Gastroesophageal sphincter (tissue), 4 donors: ENCODE results near the gene P2RY4. TPM values are rescaled to one million over a fixed set of nuclear protein-coding genes. Genes with fewer than 3 reads are reported as not detected.

ENCODE experiments used
- ATAC-seq: fragments of 150-250 bp; one replicate; pipeline ENCODE4 v1.9.1; 2016; ENCODE audit warnings: mild to moderate bottlenecking, moderate library complexity
- H3K27ac ChIP-seq, 4 donors: fragments of 200-600 bp; sonication (generic) in 3 of 4; 1 replicate in 3 of 4; 2 replicates in 1 of 4; pipeline ENCODE4 v1.5.1; 2016 to 2019
- H3K27me3 ChIP-seq: fragments of 200-600 bp; sonication (generic); one replicate; pipeline ENCODE4 v1.5.1; 2019
- H3K36me3 ChIP-seq, 2 donors: fragments of 200-600 bp; sonication (generic); one replicate each; pipeline ENCODE4 v1.5.1; 2019; ENCODE audit warnings: control low read depth in 1 of 2
- H3K4me1 ChIP-seq, 3 donors: fragments of 200-600 bp; sonication (generic); 1 replicate in 2 of 3; 2 replicates in 1 of 3; pipeline ENCODE4 v1.5.1; 2016 to 2019; ENCODE audit warnings: control low read depth in 2 of 3
- H3K4me3 ChIP-seq, 2 donors: fragments of 200-600 bp; sonication (generic); one replicate each; pipeline ENCODE4 v1.5.1; 2019; ENCODE audit warnings: mild to moderate bottlenecking in 1 of 2, moderate library complexity in 1 of 2
- H3K9me3 ChIP-seq, 3 donors: fragments of 200-600 bp; sonication (generic); one replicate each; pipeline ENCODE4 v1.5.1; 2017 to 2019; ENCODE audit warnings: control low read depth in 2 of 3
- CTCF ChIP-seq, 4 experiments: fragments of 200-600 bp in 2 of 4; fragments of 450-650 bp in 2 of 4; sonication (generic) in 1 of 4; IDR thresholded peaks; one replicate each; pipeline ENCODE4 v1.5.1; 2017 to 2019; ENCODE audit warnings: antibody characterized with exemption in 4 of 4, mild to moderate bottlenecking in 2 of 4, moderate library complexity in 2 of 4
- EP300 ChIP-seq: sonication (generic); formaldehyde crosslinking; IDR thresholded peaks from one replicate; pipeline ENCODE4 v1.6.1; 2017; ENCODE audit warnings: antibody characterized with exemption, mild to moderate bottlenecking
- POLR2A ChIP-seq, 2 donors: fragments of 450-650 bp; IDR thresholded peaks; one replicate each; pipeline ENCODE4 v1.6.1; 2017; ENCODE audit warnings: antibody characterized with exemption in 2 of 2, mild to moderate bottlenecking in 2 of 2, moderate library complexity in 1 of 2
- POLR2AphosphoS5 ChIP-seq: sonication (generic); formaldehyde crosslinking; IDR thresholded peaks from one replicate; pipeline ENCODE4 v1.6.1; 2017; ENCODE audit warnings: antibody characterized with exemption
- WGBS, 2 donors: methylation state at CpG; one replicate each; pipeline ENCODE4 v1.1.5; 2018; ENCODE audit warnings: low coverage in 1 of 2; 5-methylcytosine and 5-hydroxymethylcytosine counted together
- total RNA-seq, 4 donors: library from RNA; depleted of rRNA; stranded (reverse); fragments of >200 nt; gene quantifications; one replicate each; pipeline ENCODE4 v1.1.0, GENCODE V29; 2016

Gene P2RY4
- total RNA-seq, 4 donors from 2014 or later, result 0.27 to 0.93 (median 0.50) TPM; not detected in 1

DNA sequence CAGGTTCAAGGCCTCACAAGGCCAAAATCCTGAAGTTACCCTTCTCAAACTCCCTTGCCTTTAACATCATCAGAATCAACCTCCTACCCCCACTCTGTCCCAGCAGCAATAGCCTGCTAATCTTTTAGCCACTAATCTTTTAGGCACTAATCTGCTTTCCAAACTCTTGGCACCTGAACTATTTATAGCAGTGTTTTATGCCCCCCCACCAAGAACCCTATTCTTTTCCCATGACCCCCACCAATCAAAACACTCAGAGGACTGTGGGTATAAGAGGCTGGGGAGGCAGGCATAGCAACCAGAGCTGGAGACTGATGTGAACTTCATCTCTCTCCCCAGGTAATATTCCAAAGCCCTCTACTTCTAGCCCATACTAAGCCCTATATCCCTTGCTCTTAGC lies 8.0 kb upstream of the P2RY4 start, which contains the start of gene ARR3:
Gene ARR3, plus strand, starts transcription at position 301 of the 400 bp plus-strand sequence. CDS start 1,052 bp downstream, outside the sequence.
- H3K27ac ChIP-seq, result no peak within 1 kb of the TSS
- no peaks in the 10 kb centered on the region for H3K27me3 ChIP-seq
- no peaks in the 10 kb centered on the region for H3K36me3 ChIP-seq
- H3K4me3 ChIP-seq, result no peak within 1 kb of the TSS
- no peak for TF ChIP-seq CTCF (IDR thresholded peaks at IDR 0.05)
- TF ChIP-seq POLR2A (IDR thresholded peaks at IDR 0.05), result no peak
- no peak for TF ChIP-seq EP300
- no peak for TF ChIP-seq POLR2AphosphoS5
- no peaks in the 10 kb centered on the region for H3K9me3 ChIP-seq
- H3K4me1 ChIP-seq, result no peaks in the 10 kb centered on the region
- no peak for ATAC-seq

GRCh38 chrX:70264784-70265183 lies 4.8 kb upstream of the P2RY4 start:
- TF ChIP-seq EP300, result no peak
- TF ChIP-seq POLR2AphosphoS5, result no peak
- TF ChIP-seq POLR2A (IDR thresholded peaks at IDR 0.05), result no peak
- TF ChIP-seq CTCF (IDR thresholded peaks at IDR 0.05), result no peak
- no peak overlapping the region for H3K27ac ChIP-seq
- H3K36me3 ChIP-seq, result no peaks in the 10 kb centered on the region
- H3K4me1 ChIP-seq, result no peaks in the 10 kb centered on the region
- WGBS, 2 donors, result 45 to 52% methylated on average over 3 of the region's 3 CpGs
- no peak overlapping the region for H3K4me3 ChIP-seq
- no peaks in the 10 kb centered on the region for H3K27me3 ChIP-seq
- H3K9me3 ChIP-seq, result no peaks in the 10 kb centered on the region
- no peak for ATAC-seq

GRCh38 chrX:70262952-70263567 lies 3.1 kb upstream of the P2RY4 start:
- no peak overlapping the region for H3K27ac ChIP-seq
- no peak for ATAC-seq
- WGBS, 2 donors, result 12 to 13% methylated on average over 2 to 6 of the region's 7 CpGs
- no peaks in the 10 kb centered on the region for H3K36me3 ChIP-seq
- no peak overlapping the region for H3K4me3 ChIP-seq
- no peaks in the 10 kb centered on the region for H3K9me3 ChIP-seq
- H3K27me3 ChIP-seq, result no peaks in the 10 kb centered on the region
- H3K4me1 ChIP-seq, result no peaks in the 10 kb centered on the region
- peak in 3 of 4 experiments; percentile 9 to 41 (median 12) for TF ChIP-seq CTCF (IDR thresholded peaks at IDR 0.05)
- TF ChIP-seq POLR2A (IDR thresholded peaks at IDR 0.05), result no peak

- TF ChIP-seq POLR2A (IDR thresholded peaks at IDR 0.05), result no peak
- no peak for TF ChIP-seq POLR2AphosphoS5
- TF ChIP-seq EP300, result no peak
- TF ChIP-seq CTCF (IDR thresholded peaks at IDR 0.05), result no peak
- no peaks in the 10 kb centered on the region for H3K4me1 ChIP-seq
- no peak for ATAC-seq
- H3K4me3 ChIP-seq, result no peak overlapping the region
- no peak overlapping the region for H3K27ac ChIP-seq
- H3K27me3 ChIP-seq, result no peaks in the 10 kb centered on the region
- no peaks in the 10 kb centered on the region for H3K9me3 ChIP-seq
- H3K36me3 ChIP-seq, result no peaks in the 10 kb centered on the region
- 83 to 90% methylated on average over 1 to 2 of the region's 5 CpGs for WGBS, 2 donors
These were observed 2.3 kb downstream of the P2RY4 start for GRCh38 chrX:70257423-70258288.

GRCh38 chrX:70255452-70255851 lies 4.6 kb downstream of the P2RY4 start:
- H3K4me1 ChIP-seq, result no peaks in the 10 kb centered on the region
- H3K9me3 ChIP-seq, result no peaks in the 10 kb centered on the region
- H3K27me3 ChIP-seq, result no peaks in the 10 kb centered on the region
- 51 to 63% methylated on average over 2 of the region's 2 CpGs for WGBS, 2 donors
- no peak overlapping the region for H3K27ac ChIP-seq
- no peaks in the 10 kb centered on the region for H3K36me3 ChIP-seq
- H3K4me3 ChIP-seq, result no peak overlapping the region
- no peak for TF ChIP-seq POLR2AphosphoS5
- no peak for TF ChIP-seq EP300
- TF ChIP-seq POLR2A (IDR thresholded peaks at IDR 0.05), result no peak
- TF ChIP-seq CTCF (IDR thresholded peaks at IDR 0.05), result no peak
- no peak for ATAC-seq
